ENCODE measurements around the gene TCF4.

Gene TCF4

GRCh38 chr18:55539240-55539639 is 48.8 kb downstream of the TCF4 start:
- Histone ChIP-seq H4K12ac (ENCODE audit: low read depth, low read length) (no peak overlapping the region), H2AK5ac (ENCODE audit: low read length) (no peak overlapping the region), H2BK12ac (ENCODE audit: low read length) (no peak overlapping the region), H3K14ac (ENCODE audit: low read length) (no peak overlapping the region), H3K36me3 (ENCODE audit: control insufficient read depth in 1 of 2, insufficient read depth in 2 of 2, low read length in 2 of 2) (no peaks in the 10 kb centered on the region), H3K79me1 (ENCODE audit: low read length) (no peaks in the 10 kb centered on the region), H2AFZ (ENCODE audit: insufficient read depth, low read length, poor library complexity) (no peak overlapping the region), H3K27me3 (ENCODE audit: insufficient read depth, low read length) (no peaks in the 10 kb centered on the region), H3K4me2 (ENCODE audit: low read length) (no peak overlapping the region), H3K9ac (ENCODE audit: low read length) (no peak overlapping the region), H2BK5ac (ENCODE audit: low read depth, low read length, poor library complexity) (no peak overlapping the region), H3K4ac (ENCODE audit: low read depth, low read length) (no peak overlapping the region), H3K27ac (ENCODE audit: low read depth, low read length) (no peak overlapping the region), H3K79me2 (ENCODE audit: control insufficient read depth, insufficient read depth, low read length, poor library complexity) (no peaks in the 10 kb centered on the region), H4K8ac (ENCODE audit: low read depth, low read length) (no peak overlapping the region), H3K18ac (ENCODE audit: low read length) (no peak overlapping the region), H3K9me3 (ENCODE audit: insufficient read depth, low read depth, low read length) (no peaks in the 10 kb centered on the region), H3K4me1 (ENCODE audit: control insufficient read depth in 1 of 2, insufficient read depth in 2 of 2, low read length in 2 of 2) (no peaks in the 10 kb centered on the region), H3K23ac (ENCODE audit: low read length) (no peak overlapping the region), H4K91ac (ENCODE audit: low read depth, low read length) (no peak overlapping the region), H3K4me3 (ENCODE audit: low read depth, low read length) (no peak overlapping the region), H2BK120ac (ENCODE audit: insufficient read depth, low read length, poor library complexity) (no peak overlapping the region)
- no peak for DNase-seq

- Histone ChIP-seq H3K9ac (ENCODE audit: low read length) (no peak overlapping the region), H3K79me2 (ENCODE audit: control insufficient read depth, insufficient read depth, low read length, poor library complexity) (no peaks in the 10 kb centered on the region), H3K27me3 (ENCODE audit: insufficient read depth, low read length) (no peaks in the 10 kb centered on the region), H3K23ac (ENCODE audit: low read length) (no peak overlapping the region), H3K9me3 (ENCODE audit: insufficient read depth, low read depth, low read length) (no peaks in the 10 kb centered on the region), H2BK120ac (ENCODE audit: insufficient read depth, low read length, poor library complexity) (no peak overlapping the region), H4K12ac (ENCODE audit: low read depth, low read length) (no peak overlapping the region), H3K36me3 (ENCODE audit: control insufficient read depth in 1 of 2, insufficient read depth in 2 of 2, low read length in 2 of 2) (no peaks in the 10 kb centered on the region), H3K4me1 (ENCODE audit: control insufficient read depth in 1 of 2, insufficient read depth in 2 of 2, low read length in 2 of 2) (no peaks in the 10 kb centered on the region), H3K4ac (ENCODE audit: low read depth, low read length) (no peak overlapping the region), H2AK5ac (ENCODE audit: low read length) (no peak overlapping the region), H3K4me2 (ENCODE audit: low read length) (no peak overlapping the region), H3K18ac (ENCODE audit: low read length) (no peak overlapping the region), H4K91ac (ENCODE audit: low read depth, low read length) (no peak overlapping the region), H2BK12ac (ENCODE audit: low read length) (no peak overlapping the region), H3K4me3 (ENCODE audit: low read depth, low read length) (no peak overlapping the region), H3K14ac (ENCODE audit: low read length) (no peak overlapping the region), H3K79me1 (ENCODE audit: low read length) (no peaks in the 10 kb centered on the region), H3K27ac (ENCODE audit: low read depth, low read length) (no peak overlapping the region), H2BK5ac (ENCODE audit: low read depth, low read length, poor library complexity) (no peak overlapping the region), H4K8ac (ENCODE audit: low read depth, low read length) (no peak overlapping the region), H2AFZ (ENCODE audit: insufficient read depth, low read length, poor library complexity) (no peak overlapping the region)
- no peak for DNase-seq
- WGBS (ENCODE audit: extremely low coverage, insufficient coverage, insufficient read length): no CpG with 5 or more reads among the region's 4 CpGs
Measured at GRCh38 chr18:55534996-55535395, 53.0 kb downstream of the TCF4 start.

GRCh38 chr18:55534547-55534946 is 53.4 kb downstream of the TCF4 start:
- WGBS (ENCODE audit: extremely low coverage, insufficient coverage, insufficient read length): no CpG with 5 or more reads among the region's 3 CpGs
- H3K14ac ChIP-seq (ENCODE audit: low read length): no peak overlapping the region

GRCh38 chr18:55530166-55530565 is 57.8 kb downstream of the TCF4 start:
- Histone ChIP-seq H3K27me3 (ENCODE audit: insufficient read depth, low read length) (no peaks in the 10 kb centered on the region), H3K79me2 (ENCODE audit: control insufficient read depth, insufficient read depth, low read length, poor library complexity) (no peaks in the 10 kb centered on the region), H3K79me1 (ENCODE audit: low read length) (no peaks in the 10 kb centered on the region), H3K23ac (ENCODE audit: low read length) (no peak overlapping the region), H2AFZ (ENCODE audit: insufficient read depth, low read length, poor library complexity) (no peak overlapping the region), H3K4me1 (ENCODE audit: control insufficient read depth in 1 of 2, insufficient read depth in 2 of 2, low read length in 2 of 2) (no peaks in the 10 kb centered on the region), H2AK5ac (ENCODE audit: low read length) (no peak overlapping the region), H3K4me3 (ENCODE audit: low read depth, low read length) (no peak overlapping the region), H4K91ac (ENCODE audit: low read depth, low read length) (no peak overlapping the region), H3K36me3 (ENCODE audit: control insufficient read depth in 1 of 2, insufficient read depth in 2 of 2, low read length in 2 of 2) (peaks cover 0 to 3% of the 10 kb centered on the region in 2 experiments), H3K14ac (ENCODE audit: low read length) (no peak overlapping the region), H4K8ac (ENCODE audit: low read depth, low read length) (no peak overlapping the region), H3K27ac (ENCODE audit: low read depth, low read length) (no peak overlapping the region), H4K12ac (ENCODE audit: low read depth, low read length) (no peak overlapping the region), H3K4ac (ENCODE audit: low read depth, low read length) (no peak overlapping the region), H2BK5ac (ENCODE audit: low read depth, low read length, poor library complexity) (no peak overlapping the region), H3K18ac (ENCODE audit: low read length) (no peak overlapping the region), H3K4me2 (ENCODE audit: low read length) (no peak overlapping the region), H2BK12ac (ENCODE audit: low read length) (no peak overlapping the region), H2BK120ac (ENCODE audit: insufficient read depth, low read length, poor library complexity) (no peak overlapping the region), H3K9ac (ENCODE audit: low read length) (no peak overlapping the region), H3K9me3 (ENCODE audit: insufficient read depth, low read depth, low read length) (no peaks in the 10 kb centered on the region)
- DNase-seq: no peak
- WGBS (ENCODE audit: extremely low coverage, insufficient coverage, insufficient read length): no CpG with 5 or more reads among the region's 5 CpGs

More at GRCh38 chr18:55534547-55534946, 53.4 kb downstream of the TCF4 start:
- H2BK5ac ChIP-seq (ENCODE audit: low read depth, low read length, poor library complexity): no peak overlapping the region
- no peak overlapping the region for H3K18ac ChIP-seq (ENCODE audit: low read length)
- no peak overlapping the region for H3K4me2 ChIP-seq (ENCODE audit: low read length)
- H3K79me1 ChIP-seq (ENCODE audit: low read length): no peaks in the 10 kb centered on the region
- no peak overlapping the region for H2AFZ ChIP-seq (ENCODE audit: insufficient read depth, low read length, poor library complexity)
- no peaks in the 10 kb centered on the region for H3K27me3 ChIP-seq (ENCODE audit: insufficient read depth, low read length)
- no peak overlapping the region for H4K91ac ChIP-seq (ENCODE audit: low read depth, low read length)
- H3K23ac ChIP-seq (ENCODE audit: low read length): no peak overlapping the region
- no peak for DNase-seq
- no peak overlapping the region for H3K27ac ChIP-seq (ENCODE audit: low read depth, low read length)
- H3K4me1 ChIP-seq (ENCODE audit: control insufficient read depth in 1 of 2, insufficient read depth in 2 of 2, low read length in 2 of 2): no peaks in the 10 kb centered on the region
- no peaks in the 10 kb centered on the region for H3K79me2 ChIP-seq (ENCODE audit: control insufficient read depth, insufficient read depth, low read length, poor library complexity)
- H3K4ac ChIP-seq (ENCODE audit: low read depth, low read length): peak overlapping the region; percentile 47
- no peak overlapping the region for H4K12ac ChIP-seq (ENCODE audit: low read depth, low read length)
- no peaks in the 10 kb centered on the region for H3K36me3 ChIP-seq (ENCODE audit: control insufficient read depth in 1 of 2, insufficient read depth in 2 of 2, low read length in 2 of 2)
- no peak overlapping the region for H4K8ac ChIP-seq (ENCODE audit: low read depth, low read length)
- peak overlapping the region; percentile 53 for H2BK12ac ChIP-seq (ENCODE audit: low read length)
- no peak overlapping the region for H2AK5ac ChIP-seq (ENCODE audit: low read length)
- H3K9me3 ChIP-seq (ENCODE audit: insufficient read depth, low read depth, low read length): no peaks in the 10 kb centered on the region
- no peak overlapping the region for H3K9ac ChIP-seq (ENCODE audit: low read length)
- no peak overlapping the region for H2BK120ac ChIP-seq (ENCODE audit: insufficient read depth, low read length, poor library complexity)
- no peak overlapping the region for H3K4me3 ChIP-seq (ENCODE audit: low read depth, low read length)

Data from trophoblast cell (in vitro differentiated cells and primary cell).